ENCODE data around the gene FOXP4. TPM values are rescaled to one million over a fixed set of nuclear protein-coding genes. Genes with fewer than 3 reads are reported as not detected.

Gene FOXP4
- total RNA-seq, 2 donors from 2014 or later, result 8.6 to 10.5 TPM

DNA sequence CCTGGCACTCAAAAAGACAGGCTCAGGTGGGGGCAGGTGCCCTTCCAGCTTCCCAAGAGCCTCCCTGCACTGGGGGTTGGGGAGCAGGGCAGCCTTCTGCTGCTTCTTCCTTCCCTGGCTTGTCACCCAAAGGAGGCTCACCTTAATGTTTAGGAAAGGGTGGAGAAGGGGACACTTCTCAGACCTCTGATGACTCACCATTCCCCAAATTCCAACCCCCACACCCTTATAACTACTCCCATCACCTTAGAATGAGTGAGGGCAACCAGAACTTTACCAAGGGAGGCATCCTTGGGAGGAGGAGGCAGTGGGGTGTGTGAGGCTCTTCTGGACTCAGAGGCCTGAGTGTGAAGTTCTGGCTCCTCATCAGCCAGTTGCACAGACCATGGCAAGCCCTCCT, 15.2 kb upstream of the FOXP4 start:
- H3K27ac ChIP-seq, result no peak overlapping the region
- H3K27me3 ChIP-seq, result no peaks in the 10 kb centered on the region
- intact Hi-C loops (cut with DNase I), result no loop called here
- no peak for ATAC-seq
- DNase-seq, result no peak
- TF ChIP-seq, protein P1, sequence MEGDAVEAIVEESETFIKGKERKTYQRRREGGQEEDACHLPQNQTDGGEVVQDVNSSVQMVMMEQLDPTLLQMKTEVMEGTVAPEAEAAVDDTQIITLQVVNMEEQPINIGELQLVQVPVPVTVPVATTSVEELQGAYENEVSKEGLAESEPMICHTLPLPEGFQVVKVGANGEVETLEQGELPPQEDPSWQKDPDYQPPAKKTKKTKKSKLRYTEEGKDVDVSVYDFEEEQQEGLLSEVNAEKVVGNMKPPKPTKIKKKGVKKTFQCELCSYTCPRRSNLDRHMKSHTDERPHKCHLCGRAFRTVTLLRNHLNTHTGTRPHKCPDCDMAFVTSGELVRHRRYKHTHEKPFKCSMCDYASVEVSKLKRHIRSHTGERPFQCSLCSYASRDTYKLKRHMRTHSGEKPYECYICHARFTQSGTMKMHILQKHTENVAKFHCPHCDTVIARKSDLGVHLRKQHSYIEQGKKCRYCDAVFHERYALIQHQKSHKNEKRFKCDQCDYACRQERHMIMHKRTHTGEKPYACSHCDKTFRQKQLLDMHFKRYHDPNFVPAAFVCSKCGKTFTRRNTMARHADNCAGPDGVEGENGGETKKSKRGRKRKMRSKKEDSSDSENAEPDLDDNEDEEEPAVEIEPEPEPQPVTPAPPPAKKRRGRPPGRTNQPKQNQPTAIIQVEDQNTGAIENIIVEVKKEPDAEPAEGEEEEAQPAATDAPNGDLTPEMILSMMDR (IDR thresholded peaks at IDR 0.05), result no peak
- TF ChIP-seq POLR2A (IDR thresholded peaks at IDR 0.05), result no peak
- H3K4me1 ChIP-seq, result peaks cover 4% of the 10 kb centered on the region
- no peaks in the 10 kb centered on the region for H3K36me3 ChIP-seq (replicated peaks in 1 of 2; ENCODE audit: insufficient read depth in 1 of 2, low read depth in 2 of 2)
- H3K4me3 ChIP-seq, result no peak overlapping the region
- no peaks in the 10 kb centered on the region for H3K9me3 ChIP-seq

DNA sequence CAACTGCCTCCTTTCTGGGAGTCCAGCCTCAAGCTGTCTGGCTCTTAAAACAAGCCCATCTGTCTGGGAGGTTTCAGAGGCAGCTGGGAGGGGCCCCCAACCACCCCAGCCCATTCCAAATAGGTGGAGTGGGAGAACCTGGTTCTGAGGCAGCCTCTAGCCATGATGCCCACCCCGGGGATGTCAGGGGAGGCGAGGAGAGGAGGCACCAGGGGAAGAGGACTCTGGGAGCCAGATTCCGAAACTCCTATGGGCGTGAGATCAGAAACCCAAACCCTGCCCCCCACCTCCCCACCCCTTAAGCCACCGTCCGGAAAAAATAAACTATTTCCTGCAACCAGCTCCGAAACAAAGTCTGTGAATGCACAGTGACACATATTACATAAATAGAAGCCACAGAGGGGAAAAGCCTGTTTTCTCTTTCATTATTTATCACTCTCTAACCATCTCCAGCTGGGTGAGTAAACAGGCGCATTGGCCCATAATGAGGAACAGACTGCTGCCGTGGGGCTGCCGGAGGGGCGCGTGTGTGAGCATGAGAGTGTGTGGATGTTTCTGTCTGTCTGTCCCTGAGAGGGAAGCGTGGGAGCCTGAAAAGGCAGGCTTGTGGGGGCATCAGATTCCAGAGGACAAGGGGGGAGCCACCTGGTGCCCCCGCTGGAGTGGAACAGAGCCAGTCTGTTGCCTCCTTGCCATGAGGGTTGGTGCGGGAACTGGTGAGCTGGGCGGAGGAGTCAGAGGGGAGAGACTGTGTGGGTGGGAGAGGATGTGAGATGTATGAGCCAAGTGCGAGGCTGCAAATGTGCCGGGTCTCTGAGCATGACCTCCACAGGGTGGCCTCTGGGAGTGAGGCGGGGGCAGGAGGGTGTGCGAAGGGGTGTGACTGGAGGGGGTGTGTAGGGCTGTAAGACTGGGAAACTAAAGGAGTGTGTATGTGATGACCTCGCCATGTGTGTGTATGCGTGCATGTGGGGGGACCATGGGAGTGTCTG, 14.3 kb upstream of the FOXP4 start:
- H3K36me3 ChIP-seq (replicated peaks in 1 of 2; ENCODE audit: insufficient read depth in 1 of 2, low read depth in 2 of 2), result no peaks in the 10 kb centered on the region
- WGBS, 2 donors, result 50 to 85% methylated on average over 20 to 21 of the region's 22 CpGs
- no peak overlapping the region for H3K4me3 ChIP-seq
- no peaks in the 10 kb centered on the region for H3K9me3 ChIP-seq
- peaks cover 11% of the 10 kb centered on the region for H3K4me1 ChIP-seq
- TF ChIP-seq, protein P1 (IDR thresholded peaks at IDR 0.05), result no peak
- TF ChIP-seq POLR2A (IDR thresholded peaks at IDR 0.05), result no peak
- ATAC-seq (no peak), DNase-seq (peak in 1 of 4 donors; percentile 25)
- H3K27ac ChIP-seq, result no peak overlapping the region
- no peaks in the 10 kb centered on the region for H3K27me3 ChIP-seq
- intact Hi-C loops (cut with DNase I), result no loop called here

DNA sequence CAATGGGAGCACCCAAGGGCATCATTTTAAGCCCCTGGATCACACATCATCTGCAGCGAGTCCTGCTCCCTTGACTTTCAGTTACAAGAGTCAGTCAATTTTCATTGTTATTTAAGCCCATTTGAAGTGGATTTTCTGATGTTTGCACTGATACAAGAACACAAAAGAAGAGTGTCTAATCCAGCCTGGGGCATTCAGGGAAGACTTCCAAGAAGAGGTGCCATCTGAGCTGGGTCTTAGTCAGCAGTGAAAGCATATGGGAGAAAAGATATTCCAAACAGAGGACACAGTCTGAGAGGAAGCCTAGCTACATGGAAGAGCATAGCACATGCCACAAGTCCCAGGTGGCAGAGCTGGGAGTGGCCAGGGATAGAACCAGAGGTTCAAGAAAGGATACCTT, 10.4 kb upstream of the FOXP4 start:
- Histone ChIP-seq H3K4me1 (peaks cover 17% of the 10 kb centered on the region), H3K9me3 (no peaks in the 10 kb centered on the region), H3K27ac (no peak overlapping the region), H3K4me3 (no peak overlapping the region), H3K36me3 (replicated peaks in 1 of 2; ENCODE audit: insufficient read depth in 1 of 2, low read depth in 2 of 2) (no peaks in the 10 kb centered on the region), H3K27me3 (no peaks in the 10 kb centered on the region)
- WGBS, 2 donors, result 100% methylated on average over 1 of the region's 1 CpG
- no peak for TF ChIP-seq POLR2A (IDR thresholded peaks at IDR 0.05)
- TF ChIP-seq, protein P1 (IDR thresholded peaks at IDR 0.05), result no peak
- DNase-seq, result no peak
- intact Hi-C loops (cut with DNase I), result no loop called here
- ATAC-seq, result no peak

DNA sequence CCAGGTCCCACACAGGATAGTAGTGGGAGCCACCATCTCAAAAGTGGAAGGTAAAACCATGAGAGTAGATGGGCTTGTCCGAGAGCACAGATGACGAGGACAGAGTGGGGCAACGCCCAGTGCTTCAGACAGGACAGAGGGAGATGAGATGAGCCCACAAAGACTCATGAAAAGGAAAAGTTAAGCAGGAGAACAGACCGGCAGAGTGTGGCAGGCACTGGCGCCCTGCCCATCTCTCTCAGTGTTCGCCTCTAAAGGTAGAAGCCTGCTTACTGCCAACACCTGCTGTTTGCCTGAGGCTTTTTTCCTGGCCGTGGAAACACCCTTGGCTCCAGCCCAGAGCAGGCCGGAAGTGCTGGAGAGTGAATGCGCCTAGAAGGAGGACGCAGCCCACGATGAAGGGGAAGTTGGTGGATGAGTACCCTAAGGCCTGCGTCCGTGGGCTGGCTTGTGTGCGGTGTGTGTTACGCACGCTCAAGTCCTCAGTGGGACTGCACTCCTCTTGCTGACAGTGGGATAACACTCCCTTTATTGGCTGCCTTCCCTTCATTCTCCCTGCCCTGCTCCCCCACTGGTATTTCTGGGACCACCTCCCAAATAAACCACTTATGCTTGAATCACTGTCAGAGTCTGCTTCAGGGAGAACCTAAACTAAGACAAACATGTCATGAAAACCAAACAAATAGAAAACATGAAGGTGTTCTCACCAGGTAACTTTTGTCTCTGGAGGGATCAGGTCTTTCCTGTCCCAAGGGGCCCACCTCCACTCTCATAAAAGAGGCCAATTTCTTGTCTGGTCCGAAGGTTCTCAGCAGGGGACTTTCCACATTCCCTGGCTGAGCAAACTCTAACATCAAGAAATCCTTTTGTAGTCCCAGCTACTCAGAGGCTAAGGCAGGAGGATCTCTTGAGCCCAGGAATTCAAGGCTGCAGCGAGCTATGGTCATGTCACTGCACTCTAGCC, 9.1 kb upstream of the FOXP4 start:
- peak; percentile 88 to 95 (median 94) for DNase-seq
- Histone ChIP-seq H3K27ac (peak overlapping the region; percentile 33 to 80 (median 64)), H3K36me3 (replicated peaks in 1 of 2; ENCODE audit: insufficient read depth in 1 of 2, low read depth in 2 of 2) (no peaks in the 10 kb centered on the region), H3K4me1 (peaks cover 17% of the 10 kb centered on the region), H3K9me3 (no peaks in the 10 kb centered on the region), H3K4me3 (no peak overlapping the region), H3K27me3 (no peaks in the 10 kb centered on the region)
- ATAC-seq, result peak; percentile 96
- intact Hi-C loops (cut with DNase I), result no loop called here
- TF ChIP-seq, protein P1 (IDR thresholded peaks at IDR 0.05), result peak in 1 of 7 experiments; percentile 6
- TF ChIP-seq POLR2A (IDR thresholded peaks at IDR 0.05), result peak in 1 of 3 donors; percentile 36
- WGBS, 2 donors, result 14 to 18% methylated on average over 18 of the region's 18 CpGs

Measured in body of pancreas (tissue), 4 donors.